ENCODE results near the gene CELF4.

CELF4 gene

DNA sequence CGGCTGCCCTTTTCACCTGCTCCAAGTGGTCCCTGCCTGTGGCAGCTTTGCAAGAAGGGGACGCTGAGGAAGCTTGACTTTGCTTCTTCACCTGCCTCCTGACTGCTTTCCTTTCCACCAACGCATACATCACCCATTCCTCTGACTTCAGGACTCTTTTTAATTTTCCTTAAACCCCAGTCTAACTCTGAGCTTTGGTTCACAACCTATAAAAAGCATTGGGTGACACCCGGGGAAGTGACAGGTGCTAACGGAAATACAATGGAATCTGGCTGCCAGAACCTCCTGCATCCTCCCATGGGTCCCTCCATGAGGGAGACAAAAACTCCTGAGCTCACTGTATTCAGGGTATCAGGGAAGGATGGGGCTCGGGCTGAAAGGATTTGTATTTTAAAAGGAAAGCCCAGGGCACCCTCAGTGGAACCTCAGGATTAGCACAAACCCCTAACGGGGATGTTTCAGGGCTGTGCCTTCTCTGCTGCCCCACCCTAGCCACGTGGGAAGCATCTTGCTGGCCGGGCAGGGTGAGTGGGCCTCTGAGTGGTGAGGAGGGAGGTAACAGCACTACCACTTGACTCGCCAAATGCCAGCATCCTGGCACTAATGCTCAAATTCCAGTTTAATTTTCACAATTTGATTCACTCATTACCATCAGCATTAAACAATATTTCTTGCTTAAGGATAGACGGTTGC is 284.8 kb downstream of the CELF4 start:
- DNase-seq (ENCODE audit: low read depth), result no peak

DNA sequence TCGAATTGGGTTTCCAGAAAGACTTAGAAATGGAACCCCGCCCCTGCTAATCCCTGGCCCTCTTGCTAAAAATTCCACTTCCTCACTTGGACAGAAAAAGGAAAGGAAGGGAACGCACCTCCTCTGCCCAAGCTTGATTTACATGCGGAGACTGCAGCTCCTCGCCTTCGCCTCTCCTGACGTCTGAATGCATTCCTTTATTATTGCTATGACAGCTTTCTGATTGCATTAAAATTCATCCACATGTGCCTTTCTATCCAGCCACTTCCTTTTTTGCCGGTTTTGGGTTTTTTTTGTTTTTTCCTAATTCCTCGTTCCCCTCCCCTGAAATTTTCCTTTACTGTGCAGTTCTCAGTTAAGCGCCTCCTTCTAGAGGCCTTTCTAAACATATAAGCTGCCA is 287.8 kb downstream of the CELF4 start:
- DNase-seq (ENCODE audit: low read depth), result no peak

DNA sequence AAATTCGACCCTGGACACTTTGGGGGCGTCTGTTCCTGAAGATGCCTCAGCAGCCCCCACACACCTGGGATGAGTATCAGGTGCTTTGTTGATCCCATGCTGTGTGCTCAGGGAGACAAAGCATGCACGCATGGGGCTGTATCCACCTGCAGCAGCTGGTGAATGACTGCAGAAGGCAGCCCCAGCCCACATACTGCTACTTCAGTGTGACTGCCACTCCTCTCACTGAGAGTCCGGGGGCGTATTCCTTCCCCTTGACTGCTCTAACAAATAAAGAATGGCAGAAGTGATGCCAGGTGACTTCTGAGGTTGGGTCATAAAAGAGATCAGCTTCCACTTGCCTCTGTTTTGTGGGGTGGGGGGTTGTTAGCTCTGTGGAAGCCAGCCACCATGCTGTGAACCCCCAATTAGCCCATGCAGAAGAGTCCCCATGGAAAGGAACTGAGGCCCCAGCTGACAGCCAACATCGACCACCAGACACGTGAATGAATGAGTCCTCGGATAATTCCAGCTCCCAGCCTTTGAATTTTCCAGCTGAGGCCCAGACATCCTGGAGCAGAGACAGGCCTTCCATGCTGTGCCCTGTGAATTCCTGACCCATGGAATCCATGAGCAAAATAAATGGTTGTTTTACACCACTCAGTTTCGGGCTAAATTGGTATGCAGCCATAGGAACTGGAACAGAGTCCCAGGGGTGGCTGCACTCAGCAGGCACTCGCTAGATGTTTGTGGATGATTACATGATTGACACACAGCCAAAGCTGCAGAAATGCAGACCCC is 289.3 kb downstream of the CELF4 start:
- no peak for DNase-seq (ENCODE audit: low read depth)

DNA sequence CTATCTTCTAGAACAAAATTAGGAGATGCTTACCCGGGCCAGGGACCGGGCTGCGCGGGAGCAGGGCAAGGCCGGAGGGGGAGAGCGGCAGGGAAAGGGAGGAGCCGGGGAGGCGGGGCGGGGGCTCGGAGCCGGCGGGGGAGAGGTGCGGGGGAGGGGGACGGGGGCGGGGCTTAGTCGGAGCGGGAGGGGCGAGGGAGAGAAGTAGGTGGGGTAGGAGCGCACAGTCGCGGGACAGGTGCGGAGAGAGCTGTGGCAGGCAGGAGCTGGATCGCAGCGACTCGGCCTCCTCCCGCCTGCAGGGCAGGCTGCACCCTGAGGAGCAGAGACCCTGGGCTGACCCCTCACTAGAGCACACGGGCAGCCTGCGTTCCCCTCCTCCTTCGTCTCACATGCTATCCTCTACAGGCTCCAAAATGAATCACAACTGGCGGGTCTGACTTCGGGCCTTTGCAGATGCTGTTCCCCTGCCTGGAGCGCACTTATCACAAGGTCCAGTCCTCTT is 290.3 kb downstream of the CELF4 start:
- no peak for DNase-seq (ENCODE audit: low read depth)

DNA sequence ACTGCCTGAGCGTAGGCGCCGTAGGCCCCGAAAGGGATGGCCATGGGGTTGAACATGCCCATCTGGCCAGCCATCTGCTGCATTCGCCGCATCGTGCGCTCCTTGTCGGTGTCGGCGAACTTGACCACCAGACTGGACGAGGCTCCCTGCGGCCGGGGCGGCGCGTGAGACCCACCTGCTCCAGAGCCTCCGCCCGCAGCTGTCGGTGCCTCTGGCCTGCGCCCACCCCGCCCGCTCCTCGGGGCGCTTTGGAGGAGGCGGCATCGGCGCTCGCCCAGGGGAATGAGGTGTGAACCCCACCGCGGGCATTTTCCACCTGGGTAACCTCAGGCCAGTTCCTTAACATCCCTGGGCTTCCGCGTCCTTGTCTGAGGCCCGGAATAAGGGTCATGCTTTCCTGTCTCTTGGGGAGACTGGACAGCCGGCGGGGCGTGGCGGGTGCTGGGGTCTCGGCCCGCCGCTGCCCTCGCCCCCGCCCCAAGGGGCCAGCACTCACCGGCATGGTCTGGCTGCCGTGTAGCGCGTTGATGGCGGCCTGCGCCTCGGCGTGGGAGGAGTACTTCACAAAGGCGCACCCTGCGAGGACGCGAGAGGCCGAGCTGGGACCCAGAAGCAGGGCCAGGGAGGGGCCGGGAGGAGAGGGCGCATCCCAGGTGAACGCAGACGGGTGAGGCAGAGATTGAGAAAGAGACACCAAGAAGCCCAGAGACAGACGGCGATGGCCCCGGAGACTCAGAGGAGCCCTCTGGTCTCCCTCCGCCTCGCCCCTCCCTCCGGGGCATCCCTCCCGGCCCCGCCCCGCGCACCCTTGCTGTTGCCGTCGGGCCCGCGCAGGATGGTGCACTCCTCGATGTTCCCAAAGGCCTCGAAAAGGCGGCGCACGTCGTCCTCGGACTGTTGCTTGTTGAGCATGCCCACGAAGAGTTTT is 291.0 kb downstream of the CELF4 start:
- DNase-seq (ENCODE audit: low read depth), result no peak

DNA sequence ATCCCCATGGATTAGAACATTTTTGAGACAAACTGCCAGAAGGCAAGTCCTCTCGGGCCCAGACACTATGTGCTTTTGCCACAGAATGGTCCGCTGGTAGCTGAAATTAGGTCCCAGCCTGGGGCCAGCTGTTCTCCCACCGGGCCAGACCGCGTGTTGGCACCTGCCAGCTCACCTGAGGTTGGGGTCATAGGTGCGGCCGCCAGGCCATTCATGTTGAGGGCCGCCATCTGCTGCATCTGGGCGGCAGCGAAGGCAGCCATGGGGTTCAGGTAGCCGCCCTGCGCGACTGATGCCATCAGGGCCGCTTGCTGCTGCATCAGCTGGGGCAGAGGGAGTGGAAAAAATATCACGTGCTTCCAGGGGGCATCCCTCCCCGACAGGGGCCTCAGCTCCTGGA is 292.8 kb downstream of the CELF4 start:
- no peak for DNase-seq (ENCODE audit: low read depth)

DNA sequence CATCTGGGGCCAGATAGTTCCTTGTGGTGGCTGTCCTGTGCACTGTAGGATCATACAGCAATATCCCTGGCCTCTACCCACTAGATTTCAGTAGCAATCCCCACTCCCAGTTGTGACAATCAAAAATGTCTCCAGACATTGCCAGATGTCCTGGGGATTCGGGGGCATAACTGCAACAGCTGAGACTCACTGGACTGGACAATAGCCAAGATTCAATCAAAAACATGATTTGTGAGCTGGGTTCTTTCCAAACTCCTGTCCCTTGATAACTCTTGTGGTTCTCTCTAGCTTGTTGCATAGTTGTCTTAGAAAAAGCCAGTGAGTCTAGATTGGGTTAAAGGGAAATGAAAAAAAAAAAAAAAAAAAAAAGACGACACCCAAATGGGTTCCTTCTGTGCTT is 293.4 kb downstream of the CELF4 start:
- DNase-seq (ENCODE audit: low read depth), result no peak

DNA sequence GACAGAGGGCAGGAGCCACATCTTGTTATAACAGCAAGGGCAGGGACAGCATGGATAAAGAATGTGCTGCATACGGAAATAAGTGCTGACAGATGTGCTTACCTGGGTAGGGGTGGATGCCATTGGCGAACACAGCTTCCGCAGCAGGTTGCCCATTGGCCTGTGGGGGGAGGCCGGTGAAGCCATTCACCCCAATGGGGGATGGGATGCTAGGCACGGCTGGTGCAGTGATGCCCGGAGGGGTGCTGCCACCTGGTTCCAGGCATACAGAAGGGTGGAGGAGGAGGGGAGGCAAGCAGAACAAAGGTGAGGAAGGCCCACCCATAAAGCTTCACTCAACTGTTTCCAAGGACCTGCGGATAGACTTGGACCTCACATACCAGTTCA is 294.9 kb downstream of the CELF4 start:
- no peak for DNase-seq (ENCODE audit: low read depth)

DNA sequence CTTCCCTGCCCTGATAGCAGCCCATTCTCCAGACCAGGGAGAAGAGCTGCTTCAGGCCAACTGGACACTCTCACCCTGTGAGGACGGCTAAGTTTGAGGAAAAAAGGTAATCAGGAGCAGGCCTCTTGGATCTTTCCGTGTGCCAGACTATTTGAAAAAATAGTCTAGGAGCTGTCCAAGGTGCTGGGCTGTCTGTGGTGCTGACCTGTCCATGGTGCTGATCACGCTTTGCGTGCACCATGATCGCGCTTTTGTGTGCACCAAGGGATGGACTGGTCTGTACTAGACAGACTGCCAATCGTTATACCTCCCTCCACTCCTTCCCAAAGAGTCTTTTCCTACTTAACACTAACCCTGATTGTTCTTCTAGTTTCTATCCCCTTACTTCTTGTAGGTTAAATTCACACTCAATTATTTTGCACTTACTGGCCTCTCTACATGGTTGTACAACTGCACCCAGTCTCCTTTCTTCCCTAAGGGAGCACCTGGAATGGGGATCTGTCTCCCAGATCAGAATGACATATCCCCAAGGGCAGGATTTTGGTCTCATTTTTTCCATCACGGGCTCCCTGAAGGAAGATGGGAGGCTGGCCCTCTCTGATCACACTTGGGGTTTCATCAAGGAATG is 295.4 kb downstream of the CELF4 start:
- peak; percentile 27 for DNase-seq (ENCODE audit: low read depth)

DNA sequence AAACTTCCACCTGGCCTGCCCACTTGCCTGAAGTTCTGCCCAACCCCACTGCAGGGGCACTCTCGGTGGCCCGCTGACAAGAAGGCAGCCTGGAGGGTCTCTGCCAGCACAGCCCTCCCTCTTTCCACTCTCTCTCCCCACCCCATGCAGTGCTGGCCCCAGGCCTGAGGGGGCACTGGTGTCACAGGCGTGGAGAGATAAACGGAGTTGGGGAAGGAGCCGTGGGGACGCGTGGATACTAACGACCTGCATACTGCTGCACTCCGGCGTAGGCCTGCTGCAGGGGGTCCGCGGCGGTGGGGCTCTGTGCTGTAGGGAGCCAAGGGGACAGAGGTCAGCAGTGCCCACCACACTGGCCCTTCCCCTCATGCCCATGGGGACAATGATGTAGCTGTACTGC is 299.3 kb downstream of the CELF4 start:
- no peak for DNase-seq (ENCODE audit: low read depth)

DNA sequence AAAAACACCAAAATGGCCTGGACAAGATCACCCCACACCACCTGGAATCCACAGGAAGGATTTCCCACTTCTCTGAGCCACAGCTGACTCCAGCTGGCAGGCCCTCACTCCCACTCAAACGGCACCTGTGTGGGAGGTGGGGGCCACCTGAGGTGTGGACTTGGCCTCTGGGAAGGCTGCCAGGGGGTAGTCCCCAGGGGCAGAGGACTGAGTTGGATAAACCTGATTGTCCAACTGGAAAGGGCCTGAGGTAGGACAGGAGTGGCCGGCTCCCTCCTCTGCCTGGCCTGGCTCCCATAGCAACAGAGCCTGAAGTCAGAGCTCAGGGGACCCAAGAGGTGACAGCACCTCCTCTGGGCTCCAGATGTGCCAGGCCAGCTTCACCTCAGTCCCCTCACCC is 300.2 kb downstream of the CELF4 start:
- no peak for DNase-seq (ENCODE audit: low read depth)

DNA sequence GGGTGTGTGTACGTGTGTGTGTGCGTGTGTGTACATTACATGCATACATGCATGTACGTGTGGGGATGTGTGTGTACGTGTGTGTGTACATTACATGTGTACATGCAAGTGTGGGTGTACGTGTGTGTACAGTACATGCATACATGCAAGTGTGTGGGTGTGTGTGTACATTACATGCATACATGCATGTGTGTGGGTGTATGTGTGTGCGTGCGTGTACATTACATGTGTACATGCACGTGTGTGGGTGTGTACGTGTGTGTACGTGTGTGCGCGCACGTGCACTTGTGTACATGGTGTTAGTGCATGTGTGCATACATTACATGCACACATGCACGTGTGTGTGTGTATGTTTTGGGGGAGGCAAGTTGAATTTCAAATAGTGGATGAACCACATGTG is 300.6 kb downstream of the CELF4 start:
- no peak for DNase-seq (ENCODE audit: low read depth)

DNA sequence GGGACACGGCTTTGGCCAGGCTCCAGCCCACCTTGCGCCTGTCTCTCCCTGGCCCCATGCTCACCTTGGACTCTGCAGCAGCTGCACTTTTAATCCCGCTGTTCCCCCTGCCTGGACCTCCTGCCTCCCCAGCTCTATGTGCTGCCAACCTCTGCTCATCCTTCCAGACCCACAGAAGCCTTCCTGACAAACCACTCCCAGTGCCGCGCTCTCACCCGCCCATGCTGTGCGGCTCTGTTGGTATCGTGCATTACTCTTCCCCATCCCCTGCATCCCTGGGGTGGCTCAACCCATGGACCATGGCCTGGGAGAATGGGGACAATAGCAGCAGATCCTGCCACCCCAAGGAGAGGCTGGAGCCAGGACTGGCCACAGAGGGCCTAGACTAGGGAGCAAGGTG is 303.6 kb downstream of the CELF4 start:
- no peak for DNase-seq (ENCODE audit: low read depth)

DNA sequence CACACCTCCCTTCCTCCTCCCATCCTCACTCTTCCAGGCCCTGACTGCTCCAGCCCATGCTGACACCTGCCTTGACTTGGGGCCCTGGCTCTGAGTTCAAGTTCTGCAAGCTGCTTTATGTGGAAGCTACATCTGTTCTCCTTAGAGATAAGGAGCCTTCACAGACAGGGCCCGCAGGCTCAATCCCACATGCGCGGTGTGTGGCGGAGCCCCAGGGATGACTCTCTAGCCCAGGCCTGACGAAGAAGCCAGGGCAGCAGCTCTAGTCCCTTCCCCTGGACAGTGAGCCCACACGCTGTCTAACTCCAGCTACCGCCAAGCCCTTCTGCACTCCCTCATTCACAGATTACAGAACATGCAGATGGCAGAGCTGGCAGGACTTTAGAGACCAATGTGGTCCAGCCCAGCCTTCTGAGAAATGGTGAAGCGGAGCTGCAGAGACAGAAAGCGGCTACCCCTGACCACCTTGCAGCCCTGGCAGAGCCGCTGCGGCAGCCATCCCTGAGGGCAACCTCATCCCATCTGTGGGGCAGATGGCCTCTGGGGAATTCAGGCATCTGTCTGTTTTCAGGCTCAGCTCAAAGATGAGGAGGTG is 304.3 kb downstream of the CELF4 start:
- DNase-seq (ENCODE audit: low read depth), result no peak

DNA sequence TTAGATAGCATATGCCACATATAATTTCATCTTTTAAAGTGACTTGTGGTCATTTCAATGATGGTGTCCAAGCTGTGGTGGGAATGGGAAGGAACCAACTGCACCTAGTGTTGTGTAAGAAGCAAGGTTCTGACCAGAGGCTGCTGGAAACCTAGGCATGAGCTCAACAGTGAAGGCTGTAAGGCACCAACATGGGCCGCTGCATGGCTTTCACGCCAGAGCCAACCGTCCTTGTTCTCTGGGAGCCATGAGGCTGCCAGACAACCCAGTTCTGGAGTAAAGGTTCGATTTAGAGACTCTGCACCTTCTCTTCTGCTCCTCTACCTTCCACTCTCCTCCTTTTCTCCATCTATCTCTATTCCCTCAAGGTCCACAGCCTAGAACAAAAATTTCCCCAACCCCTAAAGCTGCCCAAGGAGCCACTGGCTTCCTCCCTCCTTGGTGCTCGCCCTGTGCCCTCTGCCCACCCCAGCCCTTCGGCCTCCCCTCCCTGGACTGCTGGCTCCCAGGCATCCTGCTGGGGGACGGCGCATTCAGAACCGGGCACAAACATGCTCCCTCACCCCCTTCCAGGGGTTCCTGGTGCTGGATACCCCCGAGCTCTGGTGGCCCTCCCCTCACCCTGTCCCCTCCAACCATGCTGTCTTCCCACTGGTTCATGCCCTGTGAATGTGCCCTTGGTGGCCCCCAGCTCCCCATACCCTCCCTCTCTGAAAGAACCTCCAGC is 305.1 kb downstream of the CELF4 start:
- DNase-seq (ENCODE audit: low read depth), result no peak

DNA sequence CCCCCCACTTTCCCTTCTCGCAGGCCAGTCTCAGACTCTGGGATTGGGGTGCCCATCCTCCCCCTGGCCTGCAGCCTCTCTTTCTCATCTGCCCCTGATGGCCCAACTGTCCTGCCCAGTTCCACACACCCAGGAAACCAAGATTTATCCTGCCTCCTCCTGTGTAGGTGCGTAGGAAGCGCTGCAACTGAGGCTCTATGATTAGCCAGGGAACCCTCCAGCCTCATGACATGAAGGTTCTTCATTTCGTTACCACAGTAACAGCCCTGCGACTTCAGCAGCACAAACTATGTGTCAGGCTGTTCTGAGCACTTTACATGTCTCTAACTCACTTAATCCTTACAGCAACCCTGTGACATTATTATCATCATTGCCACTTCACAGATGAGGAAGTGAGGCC is 305.9 kb downstream of the CELF4 start:
- DNase-seq (ENCODE audit: low read depth), result no peak

DNA sequence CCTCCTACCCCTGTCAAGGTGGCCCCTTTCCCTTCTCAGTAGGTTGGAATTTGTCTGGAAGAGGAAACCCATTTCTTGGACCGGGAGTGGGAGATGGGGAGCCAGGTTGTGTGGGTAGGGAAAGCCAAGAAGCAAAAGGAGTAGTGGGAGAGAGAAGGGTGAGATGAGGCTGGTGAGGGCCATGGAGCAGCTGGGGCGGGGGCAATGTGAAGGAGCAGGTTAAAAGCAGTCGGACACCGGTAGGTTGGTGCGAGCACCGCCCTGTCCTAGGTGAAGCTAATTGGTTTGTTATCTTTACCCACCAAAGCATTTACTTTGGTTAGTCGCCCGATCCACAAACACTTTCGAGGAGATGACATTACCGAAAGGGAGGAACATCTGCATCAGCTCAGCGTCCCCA is 306.8 kb downstream of the CELF4 start:
- no peak for DNase-seq (ENCODE audit: low read depth)

DNA sequence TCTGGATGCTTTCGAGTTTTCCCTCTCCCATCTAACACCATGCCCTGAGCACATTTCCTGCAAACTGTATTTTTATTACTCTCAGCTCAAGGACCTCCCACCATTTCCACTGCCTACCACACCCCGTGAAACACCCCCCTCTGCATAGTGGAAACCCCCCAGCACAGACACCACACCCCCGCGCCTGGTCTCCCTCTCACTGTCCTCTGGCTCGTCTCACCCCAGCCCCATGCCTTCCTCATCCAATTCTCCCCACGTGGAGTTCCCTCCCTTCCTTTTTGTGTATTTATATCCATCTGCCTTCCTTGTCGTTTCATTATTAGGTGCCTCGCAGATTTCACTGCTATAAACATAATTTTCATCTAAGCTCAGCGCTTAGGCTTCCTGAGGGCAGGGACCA is 307.5 kb downstream of the CELF4 start:
- DNase-seq (ENCODE audit: low read depth), result no peak

DNA sequence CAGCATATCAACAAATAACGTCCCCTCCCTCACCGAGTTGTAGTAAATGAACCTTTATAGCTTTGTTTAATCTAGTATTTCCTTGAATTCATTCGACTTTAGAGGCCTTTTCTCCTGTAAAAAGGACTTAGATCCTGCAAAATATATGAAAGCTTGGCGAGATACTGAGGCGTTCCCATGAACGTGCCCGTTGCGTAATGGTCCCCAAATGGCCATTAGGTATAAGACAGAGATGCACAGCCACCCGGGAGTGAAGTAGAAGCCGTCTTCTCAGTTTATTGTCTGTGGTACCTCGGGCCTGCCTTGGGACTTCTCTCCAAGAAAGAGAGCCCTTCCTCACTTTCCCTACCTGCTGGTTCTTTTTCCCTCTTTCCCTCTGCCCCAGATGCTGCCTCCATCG is 310.6 kb downstream of the CELF4 start:
- DNase-seq (ENCODE audit: low read depth), result no peak

DNA sequence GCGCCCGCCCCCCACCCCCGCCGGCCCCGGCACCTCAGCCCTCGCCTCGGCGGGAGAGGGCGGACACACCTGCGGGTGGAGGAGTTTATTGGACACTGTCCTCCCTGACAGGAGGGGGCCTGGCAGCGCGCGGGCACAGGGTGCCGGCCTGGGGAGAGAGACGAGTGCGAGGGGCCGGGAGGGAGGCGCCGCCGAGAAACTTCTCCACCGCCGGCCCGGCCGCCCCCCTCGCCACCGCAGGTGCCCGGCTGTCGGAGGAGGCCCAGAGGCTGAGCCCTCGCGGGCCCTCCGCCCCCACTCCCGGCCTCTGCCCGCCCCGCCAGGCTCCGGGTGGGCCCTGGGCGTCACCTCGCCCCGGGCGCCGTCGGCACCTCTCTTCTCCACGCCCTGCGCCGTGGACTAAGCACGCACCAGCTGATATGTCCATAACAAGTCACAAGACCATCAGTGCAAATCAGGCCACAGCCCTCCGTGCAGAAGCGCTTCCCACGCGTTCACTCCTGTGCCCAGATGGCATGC is 311.3 kb downstream of the CELF4 start:
- DNase-seq (ENCODE audit: low read depth), result no peak
